ENCODE results near the gene SEC24C.

The SEC24C gene

GRCh38 chr10:73798927-73799560 lies 54.9 kb downstream of the SEC24C start:
- Histone ChIP-seq H3K36me3 (ENCODE audit: insufficient read depth, low read length) (peaks cover 80% of the 10 kb centered on the region), H3K9ac (ENCODE audit: low read depth, low read length) (no peak overlapping the region), H3K27me3 (ENCODE audit: control insufficient read depth, insufficient read depth, low read length) (no peaks in the 10 kb centered on the region)

GRCh38 chr10:73799899-73800559 lies 55.9 kb downstream of the SEC24C start:
- H3K4me3 ChIP-seq (ENCODE audit: low read length): no peak overlapping the region
- H3K9me3 ChIP-seq (replicated peaks; ENCODE audit: low read length): no peaks in the 10 kb centered on the region
- no peak overlapping the region for H3K4me2 ChIP-seq (ENCODE audit: low read length)
- no peaks in the 10 kb centered on the region for H3K4me1 ChIP-seq (ENCODE audit: control insufficient read depth, insufficient read depth, low read length)
- H3K27me3 ChIP-seq (ENCODE audit: control insufficient read depth, insufficient read depth, low read length): no peaks in the 10 kb centered on the region
- H3K36me3 ChIP-seq (ENCODE audit: insufficient read depth, low read length): peaks cover 76% of the 10 kb centered on the region
- no peak overlapping the region for H3K9ac ChIP-seq (ENCODE audit: low read depth, low read length)

More at GRCh38 chr10:73798927-73799560, 54.9 kb downstream of the SEC24C start:
- Histone ChIP-seq H3K4me1 (ENCODE audit: control insufficient read depth, insufficient read depth, low read length) (no peaks in the 10 kb centered on the region), H3K9me3 (replicated peaks; ENCODE audit: low read length) (no peaks in the 10 kb centered on the region), H3K4me2 (ENCODE audit: low read length) (no peak overlapping the region), H3K4me3 (ENCODE audit: low read length) (no peak overlapping the region)

- no peaks in the 10 kb centered on the region for H3K27me3 ChIP-seq (ENCODE audit: control insufficient read depth, insufficient read depth, low read length)
- no peak overlapping the region for H3K4me2 ChIP-seq (ENCODE audit: low read length)
- H3K9ac ChIP-seq (ENCODE audit: low read depth, low read length): no peak overlapping the region
- no peaks in the 10 kb centered on the region for H3K9me3 ChIP-seq (replicated peaks; ENCODE audit: low read length)
- H3K36me3 ChIP-seq (ENCODE audit: insufficient read depth, low read length): peaks cover 74% of the 10 kb centered on the region
- H3K4me3 ChIP-seq (ENCODE audit: low read length): no peak overlapping the region
- H3K4me1 ChIP-seq (ENCODE audit: control insufficient read depth, insufficient read depth, low read length): no peaks in the 10 kb centered on the region
Observed at GRCh38 chr10:73800560-73801252, 56.5 kb downstream of the SEC24C start.

- Histone ChIP-seq H3K9ac (ENCODE audit: low read depth, low read length) (no peak overlapping the region), H3K4me3 (ENCODE audit: low read length) (no peak overlapping the region), H3K4me1 (ENCODE audit: control insufficient read depth, insufficient read depth, low read length) (no peaks in the 10 kb centered on the region), H3K9me3 (replicated peaks; ENCODE audit: low read length) (no peaks in the 10 kb centered on the region), H3K27me3 (ENCODE audit: control insufficient read depth, insufficient read depth, low read length) (no peaks in the 10 kb centered on the region), H3K36me3 (ENCODE audit: insufficient read depth, low read length) (peaks cover 80% of the 10 kb centered on the region), H3K4me2 (ENCODE audit: low read length) (no peak overlapping the region)
Observed at GRCh38 chr10:73801253-73801590, 57.0 kb downstream of the SEC24C start.

- Histone ChIP-seq H3K27me3 (ENCODE audit: control insufficient read depth, insufficient read depth, low read length) (no peaks in the 10 kb centered on the region), H3K4me2 (ENCODE audit: low read length) (no peak overlapping the region), H3K9ac (ENCODE audit: low read depth, low read length) (no peak overlapping the region), H3K4me3 (ENCODE audit: low read length) (no peak overlapping the region), H3K4me1 (ENCODE audit: control insufficient read depth, insufficient read depth, low read length) (no peaks in the 10 kb centered on the region), H3K36me3 (ENCODE audit: insufficient read depth, low read length) (peaks cover 82% of the 10 kb centered on the region), H3K9me3 (replicated peaks; ENCODE audit: low read length) (no peaks in the 10 kb centered on the region)
Observed at GRCh38 chr10:73802276-73802991, 58.3 kb downstream of the SEC24C start.

GRCh38 chr10:73803680-73804286 lies 59.6 kb downstream of the SEC24C start:
- no peaks in the 10 kb centered on the region for H3K4me1 ChIP-seq (ENCODE audit: control insufficient read depth, insufficient read depth, low read length)
- H3K36me3 ChIP-seq (ENCODE audit: insufficient read depth, low read length): peaks cover 82% of the 10 kb centered on the region
- H3K9me3 ChIP-seq (replicated peaks; ENCODE audit: low read length): no peaks in the 10 kb centered on the region
- no peak overlapping the region for H3K9ac ChIP-seq (ENCODE audit: low read depth, low read length)
- no peak overlapping the region for H3K4me3 ChIP-seq (ENCODE audit: low read length)
- no peaks in the 10 kb centered on the region for H3K27me3 ChIP-seq (ENCODE audit: control insufficient read depth, insufficient read depth, low read length)
- H3K4me2 ChIP-seq (ENCODE audit: low read length): no peak overlapping the region

- no peaks in the 10 kb centered on the region for H3K9me3 ChIP-seq (replicated peaks; ENCODE audit: low read length)
- H3K4me1 ChIP-seq (ENCODE audit: control insufficient read depth, insufficient read depth, low read length): peaks cover 5% of the 10 kb centered on the region
- H3K27me3 ChIP-seq (ENCODE audit: control insufficient read depth, insufficient read depth, low read length): no peaks in the 10 kb centered on the region
- no peak overlapping the region for H3K4me2 ChIP-seq (ENCODE audit: low read length)
- H3K36me3 ChIP-seq (ENCODE audit: insufficient read depth, low read length): peaks cover 66% of the 10 kb centered on the region
- H3K4me3 ChIP-seq (ENCODE audit: low read length): no peak overlapping the region
- no peak overlapping the region for H3K9ac ChIP-seq (ENCODE audit: low read depth, low read length)
Observed at GRCh38 chr10:73806176-73806950, 62.2 kb downstream of the SEC24C start.

GRCh38 chr10:73807471-73807870 lies 63.3 kb downstream of the SEC24C start:
- Histone ChIP-seq H3K4me2 (ENCODE audit: low read length) (no peak overlapping the region), H3K27me3 (ENCODE audit: control insufficient read depth, insufficient read depth, low read length) (no peaks in the 10 kb centered on the region), H3K36me3 (ENCODE audit: insufficient read depth, low read length) (peaks cover 55% of the 10 kb centered on the region), H3K9ac (ENCODE audit: low read depth, low read length) (no peak overlapping the region), H3K4me1 (ENCODE audit: control insufficient read depth, insufficient read depth, low read length) (peaks cover 5% of the 10 kb centered on the region), H3K4me3 (ENCODE audit: low read length) (no peak overlapping the region), H3K9me3 (replicated peaks; ENCODE audit: low read length) (no peaks in the 10 kb centered on the region)

GRCh38 chr10:73808021-73808815 lies 64.0 kb downstream of the SEC24C start:
- Histone ChIP-seq H3K9me3 (replicated peaks; ENCODE audit: low read length) (no peaks in the 10 kb centered on the region), H3K9ac (ENCODE audit: low read depth, low read length) (no peak overlapping the region), H3K36me3 (ENCODE audit: insufficient read depth, low read length) (peaks cover 53% of the 10 kb centered on the region), H3K27me3 (ENCODE audit: control insufficient read depth, insufficient read depth, low read length) (no peaks in the 10 kb centered on the region), H3K4me1 (ENCODE audit: control insufficient read depth, insufficient read depth, low read length) (peaks cover 5% of the 10 kb centered on the region), H3K4me3 (ENCODE audit: low read length) (no peak overlapping the region), H3K4me2 (ENCODE audit: low read length) (no peak overlapping the region)

GRCh38 chr10:73809061-73809818 lies 65.1 kb downstream of the SEC24C start:
- Histone ChIP-seq H3K4me2 (ENCODE audit: low read length) (no peak overlapping the region), H3K36me3 (ENCODE audit: insufficient read depth, low read length) (peaks cover 50% of the 10 kb centered on the region), H3K9me3 (replicated peaks; ENCODE audit: low read length) (no peaks in the 10 kb centered on the region), H3K4me3 (ENCODE audit: low read length) (no peak overlapping the region), H3K27me3 (ENCODE audit: control insufficient read depth, insufficient read depth, low read length) (no peaks in the 10 kb centered on the region), H3K9ac (ENCODE audit: low read depth, low read length) (no peak overlapping the region), H3K4me1 (ENCODE audit: control insufficient read depth, insufficient read depth, low read length) (peaks cover 5% of the 10 kb centered on the region)

All from skeletal muscle satellite cell (primary cell).